ENCODE results near the gene SKP1. TPM values are rescaled to one million over a fixed set of nuclear protein-coding genes. Genes with fewer than 3 reads are reported as not detected.

SKP1 gene
- polyA plus RNA-seq, 3 donors: 182 to 787 (median 735) TPM

GRCh38 chr5:134148986-134149539 lies 27.7 kb downstream of the SKP1 start:
- Mint-ChIP-seq H3K27me3 (ENCODE audit: low read depth in 3 of 3) (peaks cover 0 to 3% (median 0%) of the 10 kb centered on the region in 3 donors), H3K9me3 (no peaks in the 10 kb centered on the region), H3K4me3 (no peak overlapping the region), H3K27ac (no peak overlapping the region), H3K36me3 (peaks cover 70 to 84% of the 10 kb centered on the region in 2 donors), H3K4me1 (peaks cover 12% of the 10 kb centered on the region)
- no peaks in the 10 kb centered on the region for H3K27me3 ChIP-seq (ENCODE audit: control insufficient read depth in 2 of 2, insufficient read depth in 2 of 2, low read length in 2 of 2)
- intact Hi-C loops (cut with micrococcal nuclease): no loop called here
- TF ChIP-seq CTCF (IDR thresholded peaks at IDR 0.05): no peak
- H2AFZ ChIP-seq (ENCODE audit: insufficient read depth, low read depth, low read length, poor library complexity, severe bottlenecking): no peak overlapping the region
- DNase-seq: no peak
- WGBS (ENCODE audit: insufficient coverage): 100% methylated on average over 1 of the region's 6 CpGs
- no peaks in the 10 kb centered on the region for H3K9me3 ChIP-seq (replicated peaks in 1 of 2; ENCODE audit: control insufficient read depth in 1 of 2, insufficient read depth in 1 of 2, low read length in 2 of 2)
- peaks cover 0 to 6% of the 10 kb centered on the region in 2 donors for H3K4me1 ChIP-seq (ENCODE audit: control insufficient read depth in 1 of 2, insufficient read depth in 2 of 2, low read length in 2 of 2)
- H3K36me3 ChIP-seq (replicated peaks in 1 of 2; ENCODE audit: control insufficient read depth in 1 of 2, insufficient read depth in 2 of 2, low read length in 2 of 2): peaks cover 74 to 96% of the 10 kb centered on the region in 2 donors
- no peak overlapping the region for H3K4me3 ChIP-seq (replicated peaks in 1 of 3; ENCODE audit: low read depth in 2 of 3, low read length in 3 of 3)
- no peak overlapping the region for H3K4me2 ChIP-seq (replicated peaks; ENCODE audit: extremely low read depth, low read length, poor library complexity, severe bottlenecking)
- peaks cover 55% of the 10 kb centered on the region for H4K20me1 ChIP-seq (ENCODE audit: insufficient read depth, low read length)
- H3K9ac ChIP-seq (ENCODE audit: insufficient read depth, low read length, poor library complexity, severe bottlenecking): no peak overlapping the region
- H3K27ac ChIP-seq (ENCODE audit: low read depth in 1 of 2, low read length in 2 of 2): no peak overlapping the region
- H3K79me2 ChIP-seq (ENCODE audit: insufficient read depth, low read length): no peaks in the 10 kb centered on the region

DNA sequence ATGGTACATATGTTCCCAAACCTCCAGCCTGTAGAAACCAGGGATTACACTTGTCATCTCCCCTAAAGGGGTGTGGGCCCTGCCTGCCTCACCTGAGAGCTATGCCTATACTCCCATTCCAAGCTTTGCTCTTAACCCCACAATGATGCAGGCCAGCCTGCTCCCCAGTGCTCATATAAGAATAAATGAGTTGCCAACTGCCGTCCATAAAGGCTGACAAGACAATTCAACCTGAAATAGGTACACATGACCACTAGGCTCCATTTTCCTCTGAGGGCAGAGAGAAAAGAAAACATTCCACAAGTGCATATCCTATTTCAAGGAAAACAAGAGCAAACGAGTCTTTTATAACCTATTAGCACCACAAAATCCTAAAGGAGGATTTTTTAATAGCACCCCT lies 28.4 kb downstream of the SKP1 start:
- H3K4me3 ChIP-seq (replicated peaks in 1 of 3; ENCODE audit: low read depth in 2 of 3, low read length in 3 of 3): no peak overlapping the region
- Mint-ChIP-seq H3K27ac (peak overlapping the region in 1 of 7 donors; percentile 40), H3K27me3 (ENCODE audit: low read depth in 3 of 3) (peaks cover 0 to 3% (median 0%) of the 10 kb centered on the region in 3 donors), H3K4me1 (peaks cover 12% of the 10 kb centered on the region), H3K4me3 (no peak overlapping the region), H3K9me3 (no peaks in the 10 kb centered on the region), H3K36me3 (peaks cover 62 to 83% of the 10 kb centered on the region in 2 donors)
- no peaks in the 10 kb centered on the region for H3K9me3 ChIP-seq (replicated peaks in 1 of 2; ENCODE audit: control insufficient read depth in 1 of 2, insufficient read depth in 1 of 2, low read length in 2 of 2)
- peaks cover 0 to 6% of the 10 kb centered on the region in 2 donors for H3K4me1 ChIP-seq (ENCODE audit: control insufficient read depth in 1 of 2, insufficient read depth in 2 of 2, low read length in 2 of 2)
- WGBS (ENCODE audit: insufficient coverage): 86% methylated on average over 1 of the region's 2 CpGs
- H3K27ac ChIP-seq (ENCODE audit: low read depth in 1 of 2, low read length in 2 of 2): no peak overlapping the region
- DNase-seq: peak in 1 of 3 donors; percentile 1
- H3K4me2 ChIP-seq (replicated peaks; ENCODE audit: extremely low read depth, low read length, poor library complexity, severe bottlenecking): no peak overlapping the region
- no peak overlapping the region for H3K9ac ChIP-seq (ENCODE audit: insufficient read depth, low read length, poor library complexity, severe bottlenecking)
- intact Hi-C loops (cut with micrococcal nuclease): no loop called here
- no peaks in the 10 kb centered on the region for H3K79me2 ChIP-seq (ENCODE audit: insufficient read depth, low read length)
- H4K20me1 ChIP-seq (ENCODE audit: insufficient read depth, low read length): peaks cover 63% of the 10 kb centered on the region
- H3K36me3 ChIP-seq (replicated peaks in 1 of 2; ENCODE audit: control insufficient read depth in 1 of 2, insufficient read depth in 2 of 2, low read length in 2 of 2): peaks cover 74 to 96% of the 10 kb centered on the region in 2 donors
- no peaks in the 10 kb centered on the region for H3K27me3 ChIP-seq (ENCODE audit: control insufficient read depth in 2 of 2, insufficient read depth in 2 of 2, low read length in 2 of 2)
- H2AFZ ChIP-seq (ENCODE audit: insufficient read depth, low read depth, low read length, poor library complexity, severe bottlenecking): no peak overlapping the region
- TF ChIP-seq CTCF (IDR thresholded peaks at IDR 0.05): no peak

Data from CD14-positive monocyte (primary cell).